HG03432 (cell line): ENCODE data around the gene CNOT4.
"Not testable (repeated sequence)": the region's sequence is repeated elsewhere in the genome, so short reads cannot be mapped to it uniquely, and the experiment has no call there.

Experiments
- ATAC-seq: cut with Tn5 transposase; IDR thresholded peaks from one replicate; pipeline ENCODE4 v1.9.1; 2021; ENCODE audit warnings: mild to moderate bottlenecking, moderate library complexity; ENCODE audit not compliant: unreplicated experiment

The CNOT4 gene

GRCh38 chr7:135512135-135512887, 2.4 kb upstream of the CNOT4 start:
- peak; percentile 30 for ATAC-seq

DNA sequence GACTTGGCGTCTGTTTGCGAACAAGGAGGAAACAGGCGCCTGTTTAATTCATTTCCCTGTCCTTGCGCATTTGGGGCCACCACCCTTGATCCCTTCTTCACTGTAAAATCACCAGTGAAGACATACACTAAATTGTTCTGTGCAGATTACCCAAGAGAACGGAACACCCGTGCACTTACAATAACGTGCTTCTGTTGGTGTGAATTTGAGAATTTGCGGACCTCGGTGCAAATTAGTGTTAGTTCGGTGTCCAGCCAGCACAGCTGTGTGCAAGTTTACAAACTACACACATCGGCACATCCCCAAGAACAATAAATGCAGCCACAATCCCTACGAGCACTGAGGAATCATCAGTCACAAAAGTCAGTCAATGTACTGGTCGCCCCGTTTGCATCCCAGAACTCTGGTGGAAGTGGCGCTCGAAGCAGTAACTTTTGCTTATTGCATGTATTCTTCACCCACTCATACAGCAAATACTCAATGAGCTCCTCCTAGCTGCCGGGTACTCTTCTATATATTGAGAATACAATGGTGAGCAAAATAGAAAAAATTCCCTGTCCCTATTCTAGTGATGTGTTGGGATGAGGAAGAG, 786 bp upstream of the CNOT4 start:
- no peak for ATAC-seq

- ATAC-seq, result no peak
Observed at GRCh38 chr7:135509589-135509838, 388 bp downstream of the CNOT4 start.

- no peak for ATAC-seq
Observed at GRCh38 chr7:135508883-135509588, 866 bp downstream of the CNOT4 start.

GRCh38 chr7:135501402-135501801, 8.5 kb downstream of the CNOT4 start:
- ATAC-seq, result no peak

GRCh38 chr7:135499818-135500217, 10.1 kb downstream of the CNOT4 start:
- ATAC-seq, result no peak

DNA sequence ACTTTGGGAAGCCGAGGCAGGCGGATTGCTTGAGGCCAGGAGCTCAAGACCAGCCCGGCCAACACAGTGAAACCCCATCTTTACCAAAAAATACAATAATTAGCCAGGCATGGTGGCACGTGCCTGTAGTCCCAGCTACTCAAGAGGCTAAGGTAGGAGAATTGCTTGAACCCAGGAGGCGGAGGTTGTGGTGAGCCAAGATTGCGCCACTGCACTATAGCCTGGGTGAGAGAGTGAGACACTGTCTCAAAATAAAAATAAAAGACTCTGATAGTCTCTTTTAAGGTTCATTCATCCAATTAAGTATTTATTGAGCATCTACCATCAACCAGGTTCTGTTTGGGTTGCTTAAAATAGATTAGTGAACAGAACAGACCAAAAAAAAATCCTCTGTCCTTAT, 12.7 kb downstream of the CNOT4 start:
- ATAC-seq, result not testable (repeated sequence)

GRCh38 chr7:135493362-135493761, 16.5 kb downstream of the CNOT4 start:
- ATAC-seq, result no peak

GRCh38 chr7:135492151-135492550, 17.8 kb downstream of the CNOT4 start:
- no peak for ATAC-seq

DNA sequence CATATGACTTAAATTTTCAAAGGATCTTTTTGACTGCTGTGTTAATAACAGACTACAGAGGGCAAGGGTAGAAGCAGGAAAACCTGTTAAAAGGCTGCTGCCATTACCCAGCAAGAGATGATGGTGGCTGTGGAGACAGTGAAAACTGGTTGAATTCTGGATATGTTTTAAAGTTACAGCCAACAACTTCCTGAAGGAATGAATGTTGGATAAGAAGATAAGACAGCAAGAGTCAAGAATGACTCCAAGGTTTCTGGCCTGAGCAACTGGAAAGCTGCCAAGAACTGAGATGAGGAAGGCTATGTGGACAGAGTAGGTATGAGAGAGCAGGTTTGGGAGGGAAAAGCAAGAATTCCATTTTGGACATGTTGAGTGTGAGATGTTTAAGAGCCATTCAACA, 19.1 kb downstream of the CNOT4 start:
- no peak for ATAC-seq

GRCh38 chr7:135489791-135490190, 20.1 kb downstream of the CNOT4 start:
- no peak for ATAC-seq

GRCh38 chr7:135486261-135486920, 23.5 kb downstream of the CNOT4 start:
- ATAC-seq, result no peak

- no peak for ATAC-seq
Observed at GRCh38 chr7:135481598-135481979, 28.3 kb downstream of the CNOT4 start.

GRCh38 chr7:135480966-135481597, 28.8 kb downstream of the CNOT4 start:
- no peak for ATAC-seq

- no peak for ATAC-seq
Observed at GRCh38 chr7:135475521-135475920, 34.4 kb downstream of the CNOT4 start.

- not testable (repeated sequence) for ATAC-seq
Observed at GRCh38 chr7:135469705-135470104, 40.2 kb downstream of the CNOT4 start.

DNA sequence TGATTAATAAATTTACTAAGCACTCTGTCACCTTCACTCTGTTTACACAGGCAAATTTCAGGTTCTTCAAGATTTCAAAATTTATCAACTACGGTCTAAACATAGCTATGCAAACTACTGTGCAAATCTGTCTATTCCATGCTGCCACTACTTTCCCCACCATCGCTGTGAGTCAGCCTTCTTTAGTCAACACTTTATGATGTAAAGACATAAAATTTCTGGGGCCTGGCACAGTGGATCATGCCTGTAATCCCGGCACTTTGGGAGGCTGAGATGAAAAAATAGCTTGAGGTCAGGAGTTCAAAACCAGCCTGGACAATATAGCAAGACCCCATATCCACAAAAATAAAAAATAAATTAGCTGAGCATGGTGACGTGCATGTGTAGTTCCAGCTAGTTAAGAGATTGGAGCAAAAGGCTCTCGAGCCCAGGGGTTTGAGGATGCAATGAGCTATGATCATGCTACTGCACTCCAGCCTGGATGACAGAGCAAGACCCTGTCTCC, 42.6 kb downstream of the CNOT4 start:
- peak; percentile 66 for ATAC-seq

- ATAC-seq, result peak; percentile 10
Observed at GRCh38 chr7:135466442-135467206, 43.3 kb downstream of the CNOT4 start.

DNA sequence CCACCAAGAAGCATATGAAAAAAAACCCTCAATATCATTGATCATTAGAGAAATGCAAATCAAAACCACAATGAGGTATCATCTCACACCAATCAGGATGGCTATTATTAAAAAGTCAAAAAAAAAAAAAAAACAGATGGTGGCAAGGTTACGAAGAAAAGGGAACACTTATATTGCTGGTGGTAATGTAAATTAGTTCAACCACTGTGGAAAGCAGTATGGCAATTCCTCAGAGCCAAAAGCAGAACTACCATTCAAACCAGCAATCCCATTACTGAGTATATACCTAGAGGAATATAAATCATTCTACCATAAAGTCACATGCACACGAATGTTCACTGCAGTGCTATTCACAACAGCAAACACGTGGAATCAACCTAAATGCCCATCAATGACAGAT, 46.0 kb downstream of the CNOT4 start:
- ATAC-seq, result no peak

DNA sequence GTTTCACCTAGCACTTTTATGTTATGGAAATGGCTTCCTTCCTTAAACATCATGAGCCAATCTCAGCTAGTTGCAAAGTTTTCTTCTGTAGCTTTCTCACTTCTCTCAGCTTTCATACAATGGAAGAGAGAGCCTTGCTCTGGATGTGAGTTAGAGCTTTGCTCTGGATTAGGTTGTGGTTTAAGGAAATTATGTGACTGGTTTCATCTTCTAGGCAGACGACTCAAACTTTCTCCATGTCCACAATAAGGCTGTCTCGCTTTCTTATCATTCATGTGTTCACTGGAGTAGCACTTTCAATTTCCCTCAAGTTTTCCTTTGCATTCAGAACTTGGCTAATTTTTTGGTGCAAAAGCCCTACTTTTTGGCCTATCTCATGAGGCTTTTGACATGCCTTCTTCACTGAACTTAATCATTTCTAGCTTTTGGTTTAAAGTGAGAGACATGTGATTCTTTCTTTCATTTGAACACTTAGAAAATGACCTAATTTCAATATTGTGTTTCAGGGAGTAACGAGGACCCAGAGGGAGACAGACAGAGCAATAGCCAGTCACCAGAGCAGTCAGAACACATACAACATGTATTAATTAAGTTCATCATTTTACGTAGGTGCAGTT, 49.8 kb downstream of the CNOT4 start:
- peak; percentile 75 for ATAC-seq
